Transverse colon (tissue), 4 donors: ENCODE results near the gene HHIP.

Experiments used
- POLR2A ChIP-seq: fragments of 450-650 bp; IDR thresholded peaks from one replicate; pipeline ENCODE4 v1.6.1; 2016; ENCODE audit warnings: antibody characterized with exemption, mild to moderate bottlenecking, moderate library complexity
- POLR2AphosphoS5 ChIP-seq, 3 donors: sonication (generic); formaldehyde crosslinking; IDR thresholded peaks; one replicate each; pipeline ENCODE4 v1.6.1; 2016; ENCODE audit warnings: antibody characterized with exemption in 3 of 3
- TF ChIP-seq, protein P1 (sequence below), 5 experiments: fragments of 200-600 bp in 3 of 5; fragments of 450-650 bp in 2 of 5; sonication (generic) in 3 of 5; IDR thresholded peaks; 1 replicate in 2 of 5; 2 replicates in 3 of 5; pipeline ENCODE4 v1.5.1; 2016 to 2017; ENCODE audit warnings: antibody characterized with exemption in 5 of 5, inconsistent platforms in 3 of 5, mild to moderate bottlenecking in 2 of 5, moderate library complexity in 1 of 5

DNA sequence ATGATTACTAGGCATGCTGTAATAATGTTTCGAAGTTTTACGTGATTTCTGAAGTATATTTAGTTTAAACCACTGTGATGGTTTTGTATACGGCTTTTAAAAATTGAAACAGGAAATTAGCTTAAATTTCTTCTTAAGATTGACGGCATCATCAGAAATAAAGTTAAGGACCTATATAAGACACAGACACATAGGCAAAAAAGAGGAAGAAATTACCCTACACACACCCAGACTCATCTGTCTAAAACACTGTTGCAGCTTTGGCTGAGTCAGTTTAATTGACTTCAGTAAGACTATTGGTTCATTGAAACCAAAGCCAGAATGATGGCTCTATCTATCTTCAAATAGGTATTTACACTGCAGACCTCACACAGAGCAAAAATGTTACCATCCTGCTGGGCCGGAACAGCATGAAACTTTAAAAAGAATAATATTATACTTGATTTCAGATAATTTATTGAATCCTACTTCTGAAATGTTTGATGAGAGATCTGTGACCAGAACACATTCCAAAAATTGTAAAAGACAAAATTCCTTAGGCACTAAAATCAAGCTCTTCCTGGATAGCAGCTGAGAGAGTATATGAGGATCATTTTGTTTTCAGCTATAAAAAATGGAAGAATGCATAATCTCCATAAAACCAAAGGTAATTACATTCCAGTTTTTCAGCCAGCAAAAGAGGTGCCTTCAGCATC lies 4.5 kb downstream of the HHIP start:
- TF ChIP-seq, protein P1, sequence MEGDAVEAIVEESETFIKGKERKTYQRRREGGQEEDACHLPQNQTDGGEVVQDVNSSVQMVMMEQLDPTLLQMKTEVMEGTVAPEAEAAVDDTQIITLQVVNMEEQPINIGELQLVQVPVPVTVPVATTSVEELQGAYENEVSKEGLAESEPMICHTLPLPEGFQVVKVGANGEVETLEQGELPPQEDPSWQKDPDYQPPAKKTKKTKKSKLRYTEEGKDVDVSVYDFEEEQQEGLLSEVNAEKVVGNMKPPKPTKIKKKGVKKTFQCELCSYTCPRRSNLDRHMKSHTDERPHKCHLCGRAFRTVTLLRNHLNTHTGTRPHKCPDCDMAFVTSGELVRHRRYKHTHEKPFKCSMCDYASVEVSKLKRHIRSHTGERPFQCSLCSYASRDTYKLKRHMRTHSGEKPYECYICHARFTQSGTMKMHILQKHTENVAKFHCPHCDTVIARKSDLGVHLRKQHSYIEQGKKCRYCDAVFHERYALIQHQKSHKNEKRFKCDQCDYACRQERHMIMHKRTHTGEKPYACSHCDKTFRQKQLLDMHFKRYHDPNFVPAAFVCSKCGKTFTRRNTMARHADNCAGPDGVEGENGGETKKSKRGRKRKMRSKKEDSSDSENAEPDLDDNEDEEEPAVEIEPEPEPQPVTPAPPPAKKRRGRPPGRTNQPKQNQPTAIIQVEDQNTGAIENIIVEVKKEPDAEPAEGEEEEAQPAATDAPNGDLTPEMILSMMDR (IDR thresholded peaks at IDR 0.05) = no peak
- no peak for TF ChIP-seq POLR2AphosphoS5 (IDR thresholded peaks at IDR 0.05)
- TF ChIP-seq POLR2A = no peak
